ENCODE measurements around the gene NFYC.

Gene NFYC

DNA sequence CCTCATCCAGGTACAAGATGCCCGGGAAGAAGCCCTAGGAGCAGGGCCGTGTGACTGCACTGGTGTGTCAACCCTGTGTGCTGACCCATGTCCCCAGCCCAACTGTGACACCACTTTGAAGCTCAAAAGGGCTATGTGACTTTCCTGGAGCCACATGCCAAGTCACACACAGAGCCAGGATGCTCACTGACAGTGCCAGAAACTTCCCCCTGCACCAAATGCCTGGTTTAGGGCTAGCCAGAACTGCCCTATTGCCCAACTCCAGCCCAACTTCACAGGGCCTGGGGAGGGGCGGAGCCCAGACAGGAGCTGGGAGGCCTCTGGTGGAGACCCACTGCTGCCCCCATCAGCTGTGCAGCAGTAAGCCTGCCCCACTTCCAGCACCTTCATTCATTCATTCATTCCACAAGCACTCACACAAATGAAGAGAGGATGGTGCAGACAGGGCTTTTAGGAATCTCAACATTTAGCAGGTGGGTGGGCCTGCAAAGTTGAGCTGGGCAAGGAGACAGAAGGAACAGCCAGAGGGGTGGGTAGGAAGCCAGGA is 128.8 kb downstream of the NFYC start:
- Histone ChIP-seq H3K4me3 (replicated peaks; ENCODE audit: low read depth, low read length) (no peak overlapping the region), H3K36me3 (ENCODE audit: control insufficient read depth, insufficient read depth, low read length) (no peaks in the 10 kb centered on the region), H3K27me3 (replicated peaks; ENCODE audit: control insufficient read depth, insufficient read depth, low read length) (no peaks in the 10 kb centered on the region; the same call in 1 of the 2 replicates)
- DNase-seq (ENCODE audit: extremely low read depth, insufficient read length), result no peak
- TF ChIP-seq, protein P1, sequence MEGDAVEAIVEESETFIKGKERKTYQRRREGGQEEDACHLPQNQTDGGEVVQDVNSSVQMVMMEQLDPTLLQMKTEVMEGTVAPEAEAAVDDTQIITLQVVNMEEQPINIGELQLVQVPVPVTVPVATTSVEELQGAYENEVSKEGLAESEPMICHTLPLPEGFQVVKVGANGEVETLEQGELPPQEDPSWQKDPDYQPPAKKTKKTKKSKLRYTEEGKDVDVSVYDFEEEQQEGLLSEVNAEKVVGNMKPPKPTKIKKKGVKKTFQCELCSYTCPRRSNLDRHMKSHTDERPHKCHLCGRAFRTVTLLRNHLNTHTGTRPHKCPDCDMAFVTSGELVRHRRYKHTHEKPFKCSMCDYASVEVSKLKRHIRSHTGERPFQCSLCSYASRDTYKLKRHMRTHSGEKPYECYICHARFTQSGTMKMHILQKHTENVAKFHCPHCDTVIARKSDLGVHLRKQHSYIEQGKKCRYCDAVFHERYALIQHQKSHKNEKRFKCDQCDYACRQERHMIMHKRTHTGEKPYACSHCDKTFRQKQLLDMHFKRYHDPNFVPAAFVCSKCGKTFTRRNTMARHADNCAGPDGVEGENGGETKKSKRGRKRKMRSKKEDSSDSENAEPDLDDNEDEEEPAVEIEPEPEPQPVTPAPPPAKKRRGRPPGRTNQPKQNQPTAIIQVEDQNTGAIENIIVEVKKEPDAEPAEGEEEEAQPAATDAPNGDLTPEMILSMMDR (IDR thresholded peaks at IDR 0.05; ENCODE audit: insufficient read depth, low read length, poor library complexity, severe bottlenecking), result no peak
